Stimulated activated CD8-positive, alpha-beta memory T cell treated with anti-CD3 and anti-CD28 coated beads, Interleukin-15, amount 100 ng/mL, for 48 hours (primary cell): ENCODE results near the gene PKM.
A peak's percentile ranks its signal among the peaks of the same experiment; 100 is the strongest.

Experiments
- DNase-seq, 2 donors: peaks; one replicate each; pipeline ENCODE4 v3.0.0-alpha.2; 2020; ENCODE audit warnings: low read depth in 2 of 2

PKM gene

DNA sequence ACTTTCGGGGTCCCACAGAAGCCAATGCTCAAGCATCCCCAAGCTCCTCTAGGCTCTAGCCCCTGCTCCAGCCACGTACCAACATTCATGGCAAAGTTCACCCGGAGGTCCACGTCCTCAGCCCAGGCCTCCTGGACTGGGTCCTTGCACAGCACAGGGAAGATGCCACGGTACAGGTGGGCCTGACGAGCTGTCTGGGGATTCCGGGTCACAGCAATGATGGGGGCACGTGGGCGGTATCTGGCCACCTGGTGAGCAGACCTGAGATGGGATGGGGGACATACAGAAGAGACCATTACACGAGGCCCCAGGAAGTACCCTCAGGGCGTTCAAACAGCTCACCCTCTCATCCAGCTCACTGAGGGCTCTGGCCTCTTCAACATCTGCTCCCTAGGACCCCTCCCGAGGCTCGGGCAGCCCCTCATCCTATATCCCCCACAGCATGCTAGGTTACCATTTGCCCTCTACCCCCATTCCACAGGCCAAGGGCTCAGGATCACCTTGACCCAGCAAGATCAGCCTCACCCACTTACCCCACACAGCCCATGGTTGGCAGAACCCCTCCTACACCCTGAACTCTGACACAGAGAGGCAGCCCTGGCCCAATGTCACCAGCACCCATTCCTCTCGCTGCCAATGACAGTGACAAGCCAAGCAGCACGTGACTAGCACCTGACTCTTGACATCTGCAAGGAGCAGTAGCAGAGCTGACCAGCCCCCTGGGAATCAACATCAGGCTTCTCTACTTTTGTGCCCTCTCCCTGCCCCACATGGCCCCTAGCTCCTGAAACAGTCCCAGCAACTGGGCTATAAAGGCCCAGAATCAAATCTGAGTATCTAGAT lies 30.4 kb downstream of the PKM start:
- DNase-seq = no peak

- DNase-seq = peak; percentile 38 to 43
These were observed 31.2 kb downstream of the PKM start for GRCh38 chr15:72199721-72200212.

DNA sequence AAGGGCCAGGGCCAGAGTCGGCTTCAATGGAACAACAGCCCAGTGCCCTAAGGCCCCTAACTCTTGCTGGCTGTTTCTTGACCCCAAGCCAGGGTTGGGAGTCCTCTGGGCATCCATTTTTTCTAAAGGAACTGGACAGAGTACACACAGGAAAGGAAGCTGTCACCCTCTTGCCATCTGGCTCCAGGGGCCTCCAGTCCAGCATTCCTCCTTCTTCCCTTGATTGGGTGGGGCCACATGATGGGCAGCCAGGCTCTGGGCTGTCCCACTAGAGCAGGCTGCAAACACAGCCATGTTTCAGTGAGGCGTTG lies 31.8 kb downstream of the PKM start:
- DNase-seq = no peak

- DNase-seq = no peak
These were observed 32.4 kb downstream of the PKM start for GRCh38 chr15:72198356-72199204.

- DNase-seq = peak; percentile 18 to 31
These were observed 33.3 kb downstream of the PKM start, which contains the start of gene GRAMD2A for GRCh38 chr15:72197460-72198355. Gene GRAMD2A, minus strand, starts transcription at chr15:72197787.

DNA sequence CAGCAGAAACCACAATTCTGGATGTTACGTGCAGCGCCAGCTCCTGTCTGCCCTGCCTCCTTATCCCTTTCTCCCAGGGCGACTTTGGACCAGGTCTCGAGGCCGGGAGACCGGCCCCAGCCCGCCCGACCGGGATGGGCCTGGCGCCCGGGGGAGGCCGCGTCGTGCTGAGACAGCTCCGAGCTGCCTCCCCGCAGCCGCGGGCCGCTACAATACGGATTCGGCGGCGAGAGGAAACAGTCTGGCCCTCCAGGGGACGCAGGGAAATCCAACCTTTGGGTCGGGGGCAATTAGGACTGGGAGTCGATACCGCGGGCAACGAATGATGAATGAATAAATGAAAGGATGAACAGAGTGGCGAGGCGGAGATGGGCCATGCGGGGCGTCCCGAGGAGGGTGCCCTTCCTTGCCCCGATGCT lies 33.9 kb downstream of the PKM start:
- DNase-seq = no peak

DNA sequence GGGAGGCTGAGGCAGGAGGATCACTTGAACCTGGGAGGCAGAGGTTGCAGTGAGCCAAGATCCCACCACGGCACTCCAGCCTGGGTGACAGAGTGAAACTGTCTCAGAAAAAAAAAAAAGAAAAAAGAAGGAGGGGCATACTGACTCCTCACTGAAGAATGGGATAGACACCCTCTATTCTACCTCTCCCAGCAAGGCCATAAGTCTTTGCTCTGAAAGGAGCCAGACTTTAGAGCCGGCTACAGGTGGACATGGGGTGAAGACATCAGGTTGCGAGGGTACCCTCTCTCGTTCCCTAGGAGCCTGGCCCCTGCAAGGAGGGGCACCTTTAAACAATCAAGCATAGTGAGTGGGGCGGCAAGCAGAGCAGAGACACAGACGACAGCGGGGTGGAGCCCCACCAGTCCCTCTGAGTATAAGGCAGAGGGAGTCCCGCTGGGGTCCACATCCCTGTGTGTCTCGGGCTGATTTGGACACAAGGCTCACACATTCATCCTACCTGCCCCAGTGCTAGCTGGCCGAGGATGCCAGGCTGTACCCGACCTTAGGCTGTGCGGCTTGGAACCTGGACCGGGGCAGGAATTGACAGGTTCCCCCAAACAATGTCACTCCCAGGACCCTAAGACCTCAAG lies 34.5 kb downstream of the PKM start:
- no peak for DNase-seq

GRCh38 chr15:72195101-72195511 lies 35.9 kb downstream of the PKM start:
- DNase-seq = no peak

DNA sequence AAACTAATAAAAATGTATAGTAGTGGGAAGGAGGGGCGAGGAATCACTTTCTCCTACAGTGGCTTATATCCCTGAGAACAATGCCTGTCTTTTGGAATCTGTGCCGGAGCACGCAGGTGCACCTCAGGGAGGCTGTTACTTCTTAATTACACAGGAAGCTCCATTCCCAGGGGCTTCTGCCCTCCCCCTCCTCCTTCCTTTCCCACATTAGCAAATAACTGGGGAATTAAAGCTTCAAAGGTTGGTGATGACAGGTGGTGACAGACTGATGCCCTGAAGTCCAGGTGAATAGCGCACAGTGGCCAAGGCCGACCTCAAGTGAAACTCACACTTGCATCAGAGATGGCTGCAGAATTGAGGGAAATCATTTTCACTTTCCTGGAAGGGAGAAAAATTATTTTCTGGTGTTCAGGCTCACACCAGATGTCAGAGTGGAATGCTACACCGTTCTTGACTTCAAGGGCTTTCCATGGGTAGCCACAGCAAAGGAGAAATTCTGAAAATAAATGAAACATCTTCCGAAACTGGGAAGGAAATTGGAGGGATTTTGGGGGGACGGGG lies 37.1 kb downstream of the PKM start:
- no peak for DNase-seq

DNA sequence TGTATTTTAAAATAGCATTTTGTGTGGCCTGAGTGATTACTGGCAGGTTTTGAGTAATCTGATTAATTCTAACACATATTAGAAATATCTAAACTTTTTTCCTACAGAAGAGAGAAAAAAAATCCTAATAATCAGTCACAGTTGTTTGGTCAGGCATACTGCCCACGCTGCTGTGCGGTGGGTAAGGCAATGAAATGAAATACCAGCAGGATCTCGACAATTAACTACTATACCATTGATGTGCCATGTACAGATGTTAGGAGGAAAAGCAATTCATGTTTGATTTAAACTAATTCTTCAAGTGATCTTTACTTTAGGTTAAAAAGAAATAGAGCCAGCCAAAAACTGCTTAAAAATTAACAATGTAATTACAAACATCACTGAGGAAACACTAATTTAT lies 38.6 kb downstream of the PKM start:
- no peak for DNase-seq

DNA sequence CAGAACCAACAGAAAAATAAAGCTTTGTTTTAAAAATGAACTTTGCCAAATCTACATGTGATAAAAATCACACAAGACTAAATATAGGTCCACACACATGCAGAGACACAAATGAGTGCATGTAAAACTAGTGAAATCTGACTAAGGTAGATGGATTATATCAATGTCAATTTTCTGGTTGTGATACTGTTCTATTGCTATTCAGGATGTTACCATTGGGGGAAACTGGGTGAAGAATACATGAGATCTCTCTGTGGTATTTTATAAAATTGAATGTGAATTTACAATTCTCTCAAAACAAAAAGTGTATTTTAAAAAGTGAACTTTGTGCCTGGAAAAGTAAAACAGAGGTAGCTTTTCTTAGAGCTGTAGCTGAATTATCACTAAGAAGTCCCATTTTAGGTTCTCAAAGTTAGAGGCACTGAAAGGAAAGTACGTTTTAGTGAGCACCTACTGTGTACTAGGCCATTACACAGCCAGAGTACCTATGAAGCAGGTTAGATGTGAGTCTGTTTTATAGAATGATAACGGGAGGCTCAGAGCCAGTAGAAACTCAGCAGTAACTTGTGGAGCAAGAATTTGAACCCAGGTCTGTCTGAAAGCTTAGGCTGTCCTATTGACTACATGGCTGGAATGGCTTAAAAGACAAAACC lies 41.6 kb downstream of the PKM start:
- no peak for DNase-seq

- DNase-seq = no peak
These were observed 46.7 kb downstream of the PKM start for GRCh38 chr15:72184165-72184811.

- DNase-seq = no peak
These were observed 47.2 kb downstream of the PKM start for GRCh38 chr15:72183781-72184164.

DNA sequence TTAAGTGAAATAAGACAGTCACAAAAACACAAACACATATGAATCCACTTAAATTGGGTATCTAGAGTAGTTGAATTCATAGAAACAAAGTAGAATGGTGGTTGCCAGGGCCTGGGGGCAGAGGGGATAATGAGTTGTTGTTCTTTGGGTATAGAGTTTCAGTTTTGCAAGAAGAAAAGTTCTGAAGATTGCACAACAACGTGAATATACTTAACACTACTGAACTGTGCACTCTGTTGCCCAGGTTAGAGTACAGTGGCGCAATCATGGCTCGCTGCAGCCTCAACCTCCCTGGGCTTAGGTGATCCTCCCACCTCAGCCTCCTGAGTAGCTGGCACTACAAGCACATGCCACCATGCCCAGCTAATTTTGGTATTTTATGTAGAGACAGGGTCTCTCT lies 48.3 kb downstream of the PKM start:
- DNase-seq = no peak

GRCh38 chr15:72182244-72182643 lies 48.7 kb downstream of the PKM start:
- no peak for DNase-seq

- DNase-seq = no peak
These were observed 50.1 kb downstream of the PKM start for GRCh38 chr15:72180761-72181324.

GRCh38 chr15:72179950-72180581 lies 50.9 kb downstream of the PKM start:
- no peak for DNase-seq

DNA sequence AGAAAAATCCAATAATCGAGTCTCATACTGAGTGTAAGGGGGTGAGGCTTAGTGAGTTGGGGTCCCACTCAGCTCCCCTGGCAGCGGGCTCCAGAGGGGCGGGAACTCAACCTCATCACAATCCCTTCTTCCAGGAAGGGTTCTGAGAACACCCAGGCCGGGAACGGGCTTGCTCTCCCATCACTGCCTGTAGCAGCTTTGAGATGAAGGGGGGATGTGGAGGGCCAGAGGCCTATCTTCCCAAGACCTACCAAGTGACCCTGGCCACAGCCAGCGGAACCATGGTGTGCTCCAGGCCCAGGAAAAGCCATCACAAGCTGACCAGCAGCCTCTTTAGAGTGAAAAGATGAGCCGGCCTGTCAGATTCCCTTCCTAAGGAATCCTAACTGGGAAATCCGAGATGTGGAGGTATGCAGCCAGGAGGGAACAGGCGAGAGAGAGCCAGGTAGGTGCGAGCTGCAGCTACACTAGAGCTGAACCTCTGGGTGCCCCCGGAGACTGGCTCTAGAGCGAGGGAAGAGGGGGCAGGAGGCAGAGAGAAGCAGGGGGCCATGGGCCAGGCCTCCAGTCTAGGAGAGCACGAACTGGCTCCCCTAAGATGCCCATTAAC lies 51.9 kb downstream of the PKM start:
- DNase-seq = no peak

GRCh38 chr15:72176743-72177142 lies 54.2 kb downstream of the PKM start:
- DNase-seq = no peak
